Mucosa of descending colon (tissue), 3 donors: Measurements from ENCODE around the gene RMND5B. TPM values are rescaled to one million over a fixed set of nuclear protein-coding genes. Genes with fewer than 3 reads are reported as not detected.
"Not testable (repeated sequence)": the region's sequence is repeated elsewhere in the genome, so short reads cannot be mapped to it uniquely, and the experiment has no call there.

Experiments
- ATAC-seq: fragments of 200-7000 bp; cut with Tn5 transposase; one replicate; pipeline ENCODE4 v1.9.1; 2020; ENCODE audit warnings: mild to moderate bottlenecking, moderate library complexity
- DNase-seq, 3 donors: peaks; one replicate each; pipeline ENCODE4 v3.0.0-alpha.2; 2020
- H3K36me3 ChIP-seq: fragments of 200-600 bp; one replicate; pipeline ENCODE4 v1.8.0; 2021; ENCODE audit warnings: low read depth, mild to moderate bottlenecking
- H3K4me1 ChIP-seq: fragments of 200-600 bp; one replicate; pipeline ENCODE4 v1.8.0; 2021; ENCODE audit warnings: low read depth, mild to moderate bottlenecking
- H3K4me3 ChIP-seq: fragments of 200-600 bp; one replicate; pipeline ENCODE4 v1.8.0; 2021; ENCODE audit warnings: mild to moderate bottlenecking
- H3K9me3 ChIP-seq: fragments of 200-600 bp; one replicate; pipeline ENCODE4 v1.8.0; 2021; ENCODE audit warnings: mild to moderate bottlenecking
- CTCF ChIP-seq: fragments of 200-600 bp; IDR thresholded peaks from one replicate; pipeline ENCODE4 v1.8.0; 2022; ENCODE audit warnings: antibody characterized with exemption, mild to moderate bottlenecking
- intact Hi-C, 2 donors: fragments of 100-400 bp; cut with DNase I in 1 of 2; cut with micrococcal nuclease in 1 of 2; formaldehyde crosslinking; loops; one replicate each; pipeline versions ENCODE4 v1.11.0 to v1.11.1; 2022; cut with DNase I, micrococcal nuclease
- total RNA-seq, 3 donors: library from RNA; stranded (reverse); fragmentation: NEBNext Ultra II Directional in 2 of 3; extraction: Animal tissue kit (Norgen Biotek cat#: 25700) in 2 of 3; gene quantifications; one replicate each; pipeline versions ENCODE4 v1.2.1 to v1.2.4, GENCODE V29; 2021 to 2023
- donor health status: DM: no; HTN: no; CAD: no; lungs with moderate emphysema.
- donor health status: DM: no; HTN: no; CAD: no.
- donor health status: DM: no; HTN: yes; CAD: no.

Gene RMND5B
- total RNA-seq, 3 donors from 2014 or later, result 34.9 to 54.2 (median 40.8) TPM

- Histone ChIP-seq H3K4me1 (peaks cover 15% of the 10 kb centered on the region), H3K36me3 (no peaks in the 10 kb centered on the region), H3K4me3 (no peak overlapping the region), H3K9me3 (no peaks in the 10 kb centered on the region)
- no peak for TF ChIP-seq CTCF
- intact Hi-C loops, result no loop called here
- ATAC-seq (peak; percentile 14), DNase-seq (peak in 2 of 3 donors; percentile 41 to 57)
Observed at GRCh38 chr5:178123966-178124925, 6.6 kb upstream of the RMND5B start.

GRCh38 chr5:178125253-178125906, 5.4 kb upstream of the RMND5B start:
- Histone ChIP-seq H3K4me3 (no peak overlapping the region), H3K4me1 (peaks cover 15% of the 10 kb centered on the region), H3K36me3 (no peaks in the 10 kb centered on the region), H3K9me3 (no peaks in the 10 kb centered on the region)
- no peak for DNase-seq
- ATAC-seq, result no peak
- TF ChIP-seq CTCF, result no peak
- intact Hi-C loops, result no loop called here

GRCh38 chr5:178126556-178126955, 4.3 kb upstream of the RMND5B start:
- no peak for ATAC-seq
- no peak overlapping the region for H3K4me3 ChIP-seq
- intact Hi-C loops, result no loop called here

GRCh38 chr5:178127300-178128009, 3.4 kb upstream of the RMND5B start:
- DNase-seq, H3K36me3 ChIP-seq, H3K9me3 ChIP-seq, ATAC-seq, intact Hi-C loops, H3K4me3 ChIP-seq, H3K4me1 ChIP-seq: not testable (repeated sequence)

More at GRCh38 chr5:178126556-178126955, 4.3 kb upstream of the RMND5B start:
- H3K4me1 ChIP-seq, result peaks cover 8% of the 10 kb centered on the region
- TF ChIP-seq CTCF, result no peak
- DNase-seq, result no peak
- no peaks in the 10 kb centered on the region for H3K36me3 ChIP-seq
- no peaks in the 10 kb centered on the region for H3K9me3 ChIP-seq

- intact Hi-C loops, result no loop called here
- Histone ChIP-seq H3K36me3 (no peaks in the 10 kb centered on the region), H3K9me3 (no peaks in the 10 kb centered on the region), H3K4me3 (no peak overlapping the region), H3K4me1 (peaks cover 8% of the 10 kb centered on the region)
- ATAC-seq (no peak), DNase-seq (no peak)
- TF ChIP-seq CTCF, result no peak
Observed at GRCh38 chr5:178129296-178129695, 1.5 kb upstream of the RMND5B start.

GRCh38 chr5:178130234-178130575, 609 bp upstream of the RMND5B start:
- peak overlapping the region; percentile 47 for H3K4me3 ChIP-seq
- H3K36me3 ChIP-seq, DNase-seq, intact Hi-C loops, ATAC-seq, H3K4me1 ChIP-seq, H3K9me3 ChIP-seq: not testable (repeated sequence)
